Activated CD4-positive, CD25-positive, alpha-beta regulatory T cell treated with anti-CD3 and anti-CD28 coated beads, Interleukin-2, amount 50 U/mL, for 16 hours (primary cell): ENCODE measurements around the gene GDI1.
A peak's percentile ranks its signal among the peaks of the same experiment; 100 is the strongest.

Experiments used
- DNase-seq: peaks from one replicate; pipeline ENCODE4 v3.0.0-alpha.2; 2020; ENCODE audit warnings: low read depth, low spot score

Gene GDI1

DNA sequence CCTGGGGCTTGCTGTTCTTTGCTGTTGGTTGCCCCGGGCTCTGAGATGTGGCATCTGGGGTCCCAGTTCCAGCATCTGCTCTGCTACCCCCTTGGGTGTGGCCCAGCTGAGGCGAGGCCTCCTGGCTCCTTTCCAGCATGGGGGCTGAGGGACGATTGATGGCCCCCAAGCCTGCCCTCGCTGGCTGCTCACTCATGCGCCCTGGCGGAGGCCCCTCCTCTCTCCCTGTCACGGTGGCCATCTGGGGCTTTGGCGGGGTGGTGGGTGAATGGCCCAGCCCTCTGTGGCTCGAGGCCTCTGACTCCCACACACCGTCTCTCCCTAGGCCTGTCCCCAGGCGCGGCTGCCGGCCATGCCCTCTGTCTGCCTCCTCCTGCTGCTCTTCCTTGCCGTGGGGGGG is 22.9 kb downstream of the GDI1 start:
- no peak for DNase-seq

DNA sequence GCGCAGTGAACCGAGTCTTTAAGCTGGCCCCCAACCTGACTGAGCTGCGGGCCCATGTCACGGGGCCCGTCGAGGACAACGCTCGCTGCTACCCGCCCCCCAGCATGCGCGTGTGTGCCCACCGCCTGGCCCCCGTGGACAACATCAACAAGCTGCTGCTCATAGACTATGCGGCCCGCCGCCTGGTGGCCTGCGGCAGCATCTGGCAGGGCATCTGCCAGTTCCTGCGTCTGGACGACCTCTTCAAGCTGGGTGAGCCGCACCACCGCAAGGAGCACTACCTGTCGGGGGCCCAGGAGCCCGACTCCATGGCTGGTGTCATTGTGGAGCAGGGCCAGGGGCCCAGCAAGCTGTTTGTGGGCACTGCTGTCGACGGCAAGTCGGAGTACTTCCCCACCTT is 23.4 kb downstream of the GDI1 start:
- DNase-seq: no peak

DNA sequence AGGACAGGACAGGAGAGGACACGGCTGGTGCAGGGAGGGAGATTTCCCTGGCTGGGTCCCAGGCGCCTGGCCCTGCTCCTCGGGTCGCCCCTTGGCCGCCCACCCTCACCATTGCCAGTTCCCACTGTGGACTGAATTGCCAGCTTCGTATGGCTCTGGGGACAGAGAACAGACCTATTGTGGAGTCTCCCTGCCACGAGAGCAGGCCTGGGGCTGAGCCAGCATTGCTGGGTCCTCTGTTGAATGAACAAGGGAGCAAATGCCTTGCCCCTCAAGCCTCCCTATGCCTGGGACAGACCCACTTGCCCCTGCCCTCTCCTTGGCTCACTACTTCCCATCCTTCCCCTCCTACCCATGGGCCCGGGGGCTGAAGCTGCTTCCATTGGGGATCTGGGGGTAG is 25.4 kb downstream of the GDI1 start:
- DNase-seq: no peak

DNA sequence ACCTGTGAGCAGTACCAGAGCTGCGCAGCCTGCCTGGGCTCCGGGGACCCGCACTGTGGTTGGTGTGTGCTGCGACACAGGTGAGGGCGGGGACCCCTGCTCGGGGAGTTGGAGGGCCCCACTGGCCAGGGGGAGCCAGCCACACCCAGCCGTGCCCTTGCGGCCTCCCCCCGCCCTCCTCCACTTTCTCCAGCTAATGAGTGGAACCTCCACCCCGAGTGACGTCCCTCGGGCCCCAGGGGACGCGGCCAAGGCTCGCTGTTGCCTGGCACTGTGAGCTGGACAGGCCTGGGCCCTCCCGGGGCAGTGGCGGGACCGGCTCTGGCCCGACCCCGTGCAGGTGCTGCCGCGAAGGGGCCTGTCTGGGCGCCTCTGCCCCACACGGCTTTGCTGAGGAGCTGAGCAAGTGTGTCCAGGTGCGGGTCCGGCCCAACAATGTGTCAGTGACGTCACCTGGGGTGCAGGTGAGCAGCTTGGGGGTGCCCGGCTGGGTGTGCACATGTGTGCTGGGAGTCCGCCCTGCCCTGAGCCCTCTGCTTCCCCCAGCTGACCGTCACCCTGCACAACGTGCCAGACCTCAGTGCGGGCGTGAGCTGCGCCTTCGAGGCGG is 26.8 kb downstream of the GDI1 start:
- DNase-seq: no peak

DNA sequence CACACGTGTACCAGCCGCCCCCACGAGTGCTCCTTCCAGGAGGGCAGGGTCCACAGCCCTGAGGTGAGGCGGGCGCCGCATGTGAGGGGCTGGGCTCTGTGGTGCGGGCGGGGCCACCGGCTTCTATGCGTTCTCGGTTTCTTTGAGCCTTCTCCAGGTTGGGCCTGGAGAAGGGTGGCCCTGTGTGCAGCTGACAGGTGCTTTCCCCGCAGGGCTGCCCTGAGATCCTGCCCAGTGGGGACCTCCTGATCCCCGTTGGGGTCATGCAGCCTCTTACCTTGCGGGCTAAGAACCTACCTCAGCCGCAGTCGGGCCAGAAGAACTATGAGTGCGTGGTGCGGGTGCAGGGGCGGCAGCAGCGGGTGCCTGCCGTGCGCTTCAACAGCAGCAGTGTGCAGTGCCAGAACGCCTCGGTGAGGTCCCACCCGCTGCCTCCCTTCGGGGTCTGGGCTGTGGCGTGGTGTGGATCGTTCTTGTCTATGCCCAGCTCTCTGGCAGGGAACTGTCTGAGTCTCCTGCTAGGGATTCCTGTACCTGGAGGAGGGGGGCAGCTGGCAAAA is 27.9 kb downstream of the GDI1 start:
- DNase-seq: no peak

DNA sequence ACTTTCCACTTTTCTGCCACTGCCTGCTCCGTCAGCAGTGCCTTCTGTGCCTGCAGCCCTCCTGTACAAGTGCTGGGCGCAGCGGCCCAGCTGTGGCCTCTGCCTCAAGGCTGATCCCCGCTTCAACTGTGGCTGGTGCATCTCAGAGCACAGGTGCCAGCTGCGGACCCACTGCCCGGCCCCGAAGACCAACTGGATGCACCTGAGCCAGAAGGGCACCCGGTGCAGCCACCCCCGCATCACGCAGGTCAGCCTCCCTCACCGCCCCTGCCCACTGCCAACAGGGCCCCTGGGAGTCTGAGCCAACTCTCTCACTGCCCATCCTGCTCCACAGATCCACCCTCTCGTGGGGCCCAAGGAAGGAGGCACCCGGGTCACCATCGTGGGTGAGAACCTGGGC is 28.6 kb downstream of the GDI1 start:
- no peak for DNase-seq

DNA sequence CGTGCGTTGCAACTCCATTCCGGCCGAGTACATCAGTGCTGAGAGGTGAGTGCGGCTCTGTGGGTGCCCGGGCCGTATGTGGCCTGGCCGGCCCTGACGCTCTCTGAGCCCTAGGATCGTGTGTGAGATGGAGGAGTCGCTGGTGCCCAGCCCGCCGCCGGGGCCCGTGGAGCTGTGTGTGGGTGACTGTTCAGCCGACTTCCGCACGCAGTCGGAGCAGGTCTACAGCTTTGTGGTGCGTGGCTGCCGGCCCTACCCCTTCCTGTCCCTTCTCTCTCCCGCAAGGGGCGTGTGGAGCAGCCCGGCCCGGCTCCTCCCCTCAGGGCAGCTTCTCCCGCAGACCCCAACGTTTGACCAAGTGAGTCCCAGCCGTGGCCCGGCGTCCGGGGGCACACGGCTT is 29.1 kb downstream of the GDI1 start:
- no peak for DNase-seq

DNA sequence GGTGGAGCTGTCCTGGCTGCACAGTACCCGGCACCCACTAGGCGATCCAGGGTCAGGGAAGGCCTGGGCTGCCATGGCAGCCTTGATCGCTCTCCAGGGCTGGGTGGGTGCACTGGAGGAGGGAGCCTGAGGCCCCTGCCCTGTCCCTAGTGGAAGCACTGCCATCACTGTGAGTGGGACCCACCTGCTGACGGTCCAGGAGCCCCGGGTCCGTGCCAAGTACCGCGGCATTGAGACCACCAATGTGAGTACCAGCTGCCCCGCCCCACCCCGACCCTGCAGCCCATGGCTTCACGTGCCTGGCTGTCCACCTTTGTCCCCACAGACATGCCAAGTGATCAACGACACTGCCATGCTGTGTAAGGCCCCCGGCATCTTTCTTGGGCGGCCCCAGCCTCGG is 30.0 kb downstream of the GDI1 start:
- DNase-seq: no peak

DNA sequence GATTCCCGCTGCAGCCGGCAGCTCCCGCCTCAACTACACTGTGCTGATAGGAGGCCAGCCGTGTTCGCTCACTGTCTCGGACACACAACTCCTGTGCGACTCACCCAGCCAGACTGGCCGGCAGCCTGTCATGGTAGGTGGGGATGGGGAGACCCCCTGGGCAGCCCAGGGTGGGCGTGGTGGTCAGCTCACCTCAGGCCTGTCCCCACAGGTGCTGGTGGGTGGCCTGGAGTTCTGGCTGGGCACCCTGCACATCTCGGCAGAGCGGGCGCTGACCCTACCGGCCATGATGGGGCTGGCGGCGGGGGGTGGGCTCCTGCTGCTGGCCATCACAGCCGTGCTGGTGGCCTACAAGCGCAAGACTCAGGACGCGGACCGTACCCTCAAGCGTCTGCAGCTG is 30.6 kb downstream of the GDI1 start:
- DNase-seq: no peak

DNA sequence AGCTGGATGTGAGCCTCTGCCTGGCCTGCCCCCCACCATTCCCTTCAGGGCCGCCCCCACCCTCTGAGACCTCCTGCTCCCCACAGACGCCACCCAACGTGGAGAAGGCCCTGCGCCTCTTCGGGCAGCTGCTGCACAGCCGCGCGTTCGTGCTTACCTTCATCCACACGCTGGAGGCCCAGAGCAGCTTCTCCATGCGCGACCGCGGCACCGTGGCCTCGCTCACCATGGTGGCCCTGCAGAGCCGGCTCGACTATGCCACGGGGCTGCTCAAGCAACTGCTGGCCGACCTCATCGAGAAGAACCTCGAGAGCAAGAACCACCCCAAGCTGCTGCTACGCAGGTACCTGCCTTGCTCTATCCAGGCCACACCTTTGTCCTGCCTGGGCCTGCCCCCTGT is 31.3 kb downstream of the GDI1 start:
- DNase-seq: no peak

DNA sequence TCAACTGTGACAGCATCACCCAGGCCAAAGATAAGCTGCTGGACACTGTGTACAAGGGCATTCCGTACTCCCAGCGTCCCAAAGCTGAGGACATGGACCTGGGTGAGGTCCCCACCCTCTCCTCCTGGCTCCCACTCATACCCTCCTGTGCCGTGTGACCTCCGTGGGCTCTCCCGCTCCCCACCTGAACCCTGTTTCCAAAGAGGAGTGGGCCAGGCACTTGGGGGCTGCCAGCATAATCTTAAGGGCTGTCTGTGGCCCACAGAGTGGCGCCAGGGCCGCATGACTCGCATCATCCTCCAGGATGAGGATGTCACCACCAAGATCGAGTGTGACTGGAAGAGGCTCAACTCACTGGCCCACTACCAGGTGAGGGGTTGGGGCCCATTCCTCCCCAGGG is 32.2 kb downstream of the GDI1 start:
- DNase-seq: no peak

DNA sequence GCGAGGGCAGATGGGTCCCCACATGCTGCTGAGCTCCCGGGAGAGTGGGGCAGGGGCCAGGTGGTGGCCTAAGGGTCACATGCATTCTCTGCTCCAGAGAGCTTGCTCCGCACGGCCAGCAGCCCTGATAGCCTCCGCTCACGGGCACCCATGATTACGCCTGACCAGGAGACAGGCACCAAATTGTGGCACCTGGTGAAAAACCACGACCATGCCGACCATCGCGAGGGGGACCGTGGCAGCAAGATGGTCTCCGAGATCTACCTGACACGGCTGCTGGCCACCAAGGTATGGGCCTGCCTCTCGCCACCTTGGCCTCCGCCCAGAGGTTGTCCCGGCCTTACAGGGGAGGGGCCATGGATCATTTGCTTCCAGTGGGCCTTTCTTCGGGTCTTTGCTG is 32.9 kb downstream of the GDI1 start:
- DNase-seq: no peak

DNA sequence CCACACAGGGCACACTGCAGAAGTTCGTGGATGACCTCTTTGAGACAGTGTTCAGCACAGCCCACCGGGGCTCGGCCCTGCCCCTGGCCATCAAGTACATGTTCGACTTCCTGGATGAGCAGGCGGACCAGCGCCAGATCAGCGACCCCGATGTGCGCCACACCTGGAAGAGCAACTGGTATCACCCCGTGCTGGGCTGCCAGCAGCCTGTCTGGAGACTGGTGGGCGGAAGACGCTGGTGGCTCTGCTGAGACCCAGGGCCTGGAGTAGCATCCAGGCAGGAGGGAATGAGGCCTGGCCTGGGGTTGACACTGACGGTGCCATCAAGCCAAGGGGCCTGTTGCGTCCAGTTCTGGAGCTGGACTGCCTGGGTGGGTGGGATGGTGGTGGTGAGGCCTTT is 33.5 kb downstream of the GDI1 start:
- DNase-seq: no peak

DNA sequence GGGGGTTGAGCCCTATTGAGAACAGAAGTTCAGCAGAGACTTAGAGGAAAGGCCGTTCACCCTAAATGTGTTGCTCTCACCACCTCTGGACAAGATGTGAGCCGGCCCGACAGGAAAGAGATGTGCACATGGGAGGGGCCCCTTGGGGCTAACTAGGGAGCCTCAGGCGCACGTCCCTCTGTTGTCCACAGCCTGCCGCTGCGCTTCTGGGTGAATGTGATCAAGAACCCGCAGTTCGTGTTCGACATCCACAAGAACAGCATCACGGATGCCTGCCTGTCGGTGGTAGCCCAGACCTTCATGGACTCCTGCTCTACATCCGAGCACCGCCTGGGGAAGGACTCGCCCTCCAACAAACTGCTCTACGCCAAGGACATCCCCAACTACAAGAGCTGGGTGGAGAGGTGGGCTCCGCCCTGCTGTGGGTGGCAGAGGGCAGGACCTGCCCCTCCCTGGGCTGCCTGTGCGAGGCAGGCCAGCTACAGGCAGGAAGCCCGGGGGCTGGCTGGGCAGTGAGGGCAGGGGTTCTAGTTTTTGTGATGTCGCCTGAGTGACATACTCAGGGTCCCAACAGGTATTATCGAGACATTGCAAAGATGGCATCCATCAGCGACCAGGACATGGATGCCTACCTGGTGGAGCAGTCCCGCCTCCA is 34.1 kb downstream of the GDI1 start:
- DNase-seq: no peak

DNA sequence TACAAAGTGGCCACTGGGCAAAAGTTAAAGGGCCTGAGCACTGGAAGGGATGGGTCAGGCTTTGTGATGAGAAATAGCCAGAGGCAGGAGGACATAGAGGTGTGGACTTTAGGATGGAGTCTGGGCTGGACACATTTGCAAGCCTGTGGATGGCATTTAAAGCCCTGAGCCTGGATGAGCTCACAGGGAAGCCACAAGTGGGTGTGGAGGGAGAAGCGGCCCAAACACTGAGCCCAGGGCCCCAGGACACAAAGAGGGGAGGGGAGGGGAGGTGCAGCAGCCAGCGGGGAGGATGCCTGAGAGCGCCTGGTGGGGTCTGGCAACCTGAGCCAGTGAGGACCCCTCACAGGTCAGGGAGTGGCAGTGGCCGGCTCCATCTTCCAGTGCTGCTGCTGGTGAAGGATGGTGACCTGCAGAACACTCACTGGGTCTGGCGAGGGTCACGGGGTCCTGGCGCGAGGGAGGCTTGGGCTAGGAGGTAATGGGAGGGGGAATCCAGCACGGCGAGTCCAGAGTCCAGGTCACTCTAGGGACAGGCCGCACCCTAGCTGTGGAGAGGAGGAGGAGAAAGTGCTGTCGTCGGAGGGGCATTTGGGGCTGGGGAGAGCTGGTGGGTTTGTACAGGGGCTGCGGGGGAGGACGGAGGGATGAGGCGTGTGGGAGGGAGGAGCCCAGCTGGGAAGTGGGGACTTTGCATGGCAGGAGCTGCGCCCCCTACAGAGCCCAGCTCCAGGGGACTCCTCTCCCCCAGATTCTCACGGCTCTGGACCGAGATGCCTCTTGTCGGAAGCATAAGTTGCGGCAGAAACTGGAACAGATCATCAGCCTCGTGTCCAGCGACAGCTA is 35.1 kb downstream of the GDI1 start:
- no peak for DNase-seq

DNA sequence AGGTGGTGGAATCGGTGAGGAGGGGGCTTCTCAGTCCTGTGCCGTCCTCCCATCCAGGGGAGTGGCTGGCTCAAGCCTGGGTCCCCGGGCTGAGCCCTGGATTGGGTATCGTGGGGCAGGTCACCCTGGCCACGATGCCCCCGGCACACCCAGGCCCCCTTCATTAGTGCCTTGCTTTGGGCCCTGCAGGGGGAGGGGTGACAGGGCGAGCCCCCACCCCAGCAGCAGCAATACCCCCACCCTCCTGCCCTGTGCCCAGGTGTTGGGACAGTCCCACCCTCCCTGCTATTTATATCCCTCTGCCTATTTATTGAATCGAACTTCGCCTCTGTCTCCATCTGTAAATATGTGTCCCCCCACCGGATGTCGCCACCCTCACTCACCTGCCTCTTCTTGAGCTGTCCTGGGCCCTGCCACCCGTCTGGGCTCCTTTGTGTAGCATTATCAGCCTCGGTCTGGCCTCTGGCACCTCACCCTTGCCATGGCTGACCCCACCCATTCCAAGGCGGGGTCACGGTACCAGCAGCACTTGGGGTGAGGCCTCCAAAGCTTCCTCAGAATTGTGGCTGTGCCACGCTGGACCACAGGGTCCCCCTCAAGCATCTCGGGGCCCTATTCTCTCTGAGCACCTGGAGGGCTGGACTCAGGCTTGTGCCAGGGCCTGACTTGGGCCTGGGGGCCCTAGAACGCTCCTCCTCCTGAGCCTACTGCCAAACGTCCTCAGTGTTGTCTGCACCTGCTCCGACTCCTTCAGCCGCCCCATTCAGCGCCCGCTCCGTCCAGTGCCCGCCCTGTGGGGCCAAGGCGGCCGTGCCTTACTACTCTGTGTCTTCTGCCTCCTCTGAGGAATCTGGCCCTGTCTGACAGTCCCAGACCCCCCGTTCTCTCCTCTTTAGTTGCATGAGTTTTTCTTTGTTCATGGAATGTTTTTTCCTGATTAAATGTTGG is 36.0 kb downstream of the GDI1 start:
- no peak for DNase-seq

DNA sequence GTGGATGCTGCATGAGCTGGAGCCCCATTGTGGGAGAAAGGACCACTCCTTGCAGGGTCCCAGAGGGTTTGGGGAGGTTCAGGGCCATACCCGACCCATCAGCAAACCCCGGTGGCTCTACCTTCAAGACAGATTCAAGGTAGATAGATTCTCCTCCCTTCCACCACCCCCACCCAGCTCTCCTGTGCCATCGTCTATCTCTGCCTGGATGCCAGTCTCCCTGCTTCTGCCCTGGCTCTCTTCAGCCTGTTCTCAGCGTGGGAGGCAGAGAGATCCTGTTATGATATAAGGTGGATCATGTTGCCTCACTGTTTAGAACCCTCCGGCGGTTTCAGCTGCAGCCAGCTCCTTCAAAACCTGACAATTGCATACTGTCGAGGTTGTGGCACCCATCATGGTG is 36.7 kb downstream of the GDI1 start:
- DNase-seq: no peak

DNA sequence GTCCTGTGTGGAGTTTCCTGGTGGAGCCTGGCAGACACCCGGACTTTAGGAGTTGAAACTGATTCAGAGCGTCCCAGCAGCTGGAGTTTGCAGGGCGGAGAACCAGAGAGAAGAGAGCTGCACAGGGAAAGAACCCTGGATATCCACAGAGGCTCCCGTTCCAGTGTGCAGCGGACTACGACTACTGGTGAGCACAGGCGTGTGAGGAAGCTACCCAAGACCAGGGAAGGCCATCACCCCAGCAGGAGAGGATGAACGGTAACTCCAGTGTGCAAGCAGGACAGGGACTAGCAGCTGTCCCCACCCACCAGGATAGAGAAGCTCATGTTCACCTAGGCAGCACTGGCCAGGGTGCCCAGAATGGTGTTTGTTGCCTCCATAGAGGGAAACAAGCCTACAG is 39.9 kb downstream of the GDI1 start:
- DNase-seq: no peak

DNA sequence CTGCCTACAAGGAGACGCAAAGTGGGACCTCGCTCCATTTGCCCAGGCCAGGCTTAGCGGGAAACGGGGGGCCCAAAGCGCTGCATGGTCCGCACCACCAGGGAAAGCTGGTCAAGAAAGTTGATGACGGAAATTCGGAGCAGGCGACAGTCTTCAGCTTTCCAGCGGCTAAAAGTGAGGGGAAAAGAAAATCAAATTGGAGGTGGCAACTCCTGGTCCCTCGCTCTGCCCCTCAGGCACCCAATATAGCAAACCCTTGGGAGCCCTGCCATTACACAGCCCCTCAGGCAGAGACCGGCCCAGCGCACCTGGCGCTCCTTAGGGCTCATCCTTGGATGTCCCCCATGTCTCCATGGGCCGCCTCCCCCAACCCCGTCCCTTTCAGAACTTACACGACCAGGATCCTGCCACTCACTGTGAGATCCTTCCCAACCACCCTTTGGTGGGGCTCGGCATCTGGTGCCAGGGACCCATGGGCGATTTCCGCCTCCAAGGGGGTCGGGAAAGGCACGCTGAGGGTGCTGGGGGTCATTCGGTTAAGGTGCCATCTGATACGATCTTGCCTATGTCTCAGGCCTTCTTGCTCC is 41.0 kb downstream of the GDI1 start:
- no peak for DNase-seq

DNA sequence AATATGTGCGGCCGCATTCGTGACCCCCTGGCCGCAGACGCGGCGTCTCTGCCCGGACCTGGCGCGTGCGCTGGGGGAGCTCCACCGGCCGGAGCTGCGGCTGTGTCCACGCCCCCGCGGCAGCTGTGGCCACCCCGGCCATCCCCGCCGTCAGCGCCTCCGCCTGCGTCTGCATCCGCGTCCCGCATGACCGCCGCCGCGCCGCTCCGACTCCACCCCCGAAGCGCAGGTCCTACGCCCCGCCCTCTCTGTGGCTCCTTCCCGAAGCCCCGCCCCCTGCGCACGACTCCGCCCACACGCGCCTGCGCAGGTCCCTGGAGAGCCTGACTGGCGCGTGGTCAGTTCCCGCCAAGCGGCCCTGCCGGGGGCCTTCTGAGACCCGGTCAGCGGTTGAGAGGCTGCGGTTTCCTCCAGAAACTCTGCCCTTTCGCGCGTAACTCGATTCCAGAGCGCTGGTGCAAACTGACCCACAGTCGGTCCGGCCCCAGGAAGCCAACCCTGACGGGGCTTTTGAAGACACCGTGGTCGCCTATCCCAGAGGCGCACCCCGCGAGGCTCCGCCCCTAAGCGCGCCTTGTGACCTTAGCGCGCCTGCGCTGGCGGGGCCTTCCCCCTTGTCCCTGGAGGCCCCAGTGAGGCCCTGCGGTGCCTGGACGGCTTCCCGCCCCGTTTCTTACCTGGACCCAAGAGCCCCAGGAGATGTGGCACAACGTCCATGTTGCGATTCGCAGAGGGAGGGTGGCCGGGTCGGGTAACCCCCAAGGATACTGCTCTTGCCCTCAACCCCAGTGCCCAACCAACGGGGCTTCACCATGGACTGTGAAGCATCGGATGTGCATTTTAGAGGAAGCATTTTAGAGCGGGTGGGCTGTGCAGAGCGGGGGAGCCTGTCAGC is 42.0 kb downstream of the GDI1 start, which contains the start of gene LAGE3:
Gene LAGE3 (minus strand): TSS at position 554 of the 895 bp plus-strand sequence. CDS start 366 bp downstream, at position 188.
- DNase-seq: peak; percentile 84
